SU-DHL-6 (cell line): ENCODE data around the gene RAB44.

ENCODE experiments used
- CTCF ChIP-seq: fragments of 200-600 bp; sonication (generic); IDR thresholded peaks from one replicate; pipeline ENCODE4 v1.5.1; 2017; ENCODE audit warnings: antibody characterized with exemption, mild to moderate bottlenecking, low read length, moderate library complexity; ENCODE audit not compliant: insufficient read depth, poor library complexity, severe bottlenecking
- EZH2phosphoT487 ChIP-seq: fragments of 200-600 bp; sonication (generic), shearing (Covaris generic); conservative IDR thresholded peaks from 2 replicates; pipeline ENCODE4 v1.6.1; 2018; ENCODE audit warnings: mild to moderate bottlenecking, antibody characterized with exemption, low read length, moderate library complexity, mixed read lengths

GRCh38 chr6:36718560-36718959, 20.9 kb downstream of the RAB44 start:
- TF ChIP-seq CTCF, result no peak
- no peak for TF ChIP-seq EZH2phosphoT487
